GM21360 (cell line): ENCODE measurements around the gene AP1B1.

Source experiments
- ATAC-seq: cut with Tn5 transposase; IDR thresholded peaks from one replicate; pipeline ENCODE4 v1.9.1; 2021; ENCODE audit warnings: mild to moderate bottlenecking, moderate library complexity; ENCODE audit not compliant: unreplicated experiment

The AP1B1 gene

GRCh38 chr22:29314537-29315285, 73.7 kb downstream of the AP1B1 start:
- no peak for ATAC-seq

DNA sequence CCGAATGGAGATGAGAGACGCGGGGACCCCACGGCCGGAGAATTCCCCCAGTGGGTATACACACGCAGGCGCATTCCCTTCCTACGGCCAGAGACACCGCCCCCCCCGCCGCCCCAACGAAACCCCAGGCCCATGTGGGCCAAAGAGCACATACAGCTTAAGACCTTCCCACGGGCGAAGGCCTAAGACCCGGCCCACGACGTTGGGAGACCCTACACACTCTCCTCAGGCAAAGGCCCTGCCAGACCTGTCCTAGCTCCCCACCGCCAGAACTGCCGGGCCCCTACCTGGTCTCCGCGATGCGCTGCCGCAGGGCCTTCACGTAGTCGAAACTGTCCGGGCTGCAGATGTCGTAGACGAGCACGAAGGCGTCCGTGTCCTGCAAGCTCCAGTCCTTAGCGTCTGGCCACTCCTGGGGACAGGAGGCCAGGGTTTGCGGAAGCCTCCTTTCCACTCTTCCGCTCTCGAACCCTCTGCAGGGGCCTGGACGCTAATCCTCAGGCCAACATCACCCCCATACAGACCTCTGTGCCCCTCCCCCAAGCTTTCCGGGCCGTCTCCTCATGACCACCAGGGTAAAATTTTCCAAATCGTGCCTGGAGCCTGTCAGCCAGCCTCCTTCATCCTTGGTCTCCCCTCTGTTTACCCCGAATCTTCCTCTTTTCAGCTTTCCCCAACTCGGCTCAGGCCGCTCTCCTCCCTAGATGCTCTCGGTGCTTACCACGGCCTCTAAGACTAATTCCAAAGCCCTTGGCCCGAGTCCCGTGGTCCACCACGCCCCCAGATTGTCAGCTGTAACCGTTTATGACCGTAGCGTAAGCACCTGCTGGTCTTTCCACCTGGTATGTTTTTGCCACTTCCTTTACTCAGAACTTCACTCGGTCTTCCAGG, 74.5 kb downstream of the AP1B1 start:
- no peak for ATAC-seq

DNA sequence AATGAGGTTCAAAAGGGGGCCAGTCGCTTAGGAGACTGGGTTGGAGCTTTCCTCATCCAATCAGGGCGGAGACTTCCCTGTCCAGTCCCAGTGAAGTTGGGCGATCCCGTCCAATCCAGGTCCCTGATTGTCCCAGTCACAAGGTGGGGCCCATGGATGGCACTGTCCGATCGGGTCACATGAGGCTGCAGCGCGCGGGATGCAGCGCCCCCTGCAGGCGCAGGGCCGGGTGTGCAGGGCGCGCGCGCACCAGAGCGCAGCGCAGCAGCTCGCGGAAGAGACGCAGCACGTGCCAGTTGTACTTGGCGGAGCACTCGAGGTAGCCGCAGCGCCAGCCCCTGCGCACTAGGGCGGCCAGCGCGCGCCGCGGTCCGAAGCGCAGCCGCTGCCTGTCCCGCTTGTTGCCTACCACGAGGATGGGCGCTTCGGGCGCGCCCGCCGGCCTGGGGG, 75.2 kb downstream of the AP1B1 start:
- no peak for ATAC-seq

- no peak for ATAC-seq
These were observed 75.9 kb downstream of the AP1B1 start for GRCh38 chr22:29312218-29313125.

DNA sequence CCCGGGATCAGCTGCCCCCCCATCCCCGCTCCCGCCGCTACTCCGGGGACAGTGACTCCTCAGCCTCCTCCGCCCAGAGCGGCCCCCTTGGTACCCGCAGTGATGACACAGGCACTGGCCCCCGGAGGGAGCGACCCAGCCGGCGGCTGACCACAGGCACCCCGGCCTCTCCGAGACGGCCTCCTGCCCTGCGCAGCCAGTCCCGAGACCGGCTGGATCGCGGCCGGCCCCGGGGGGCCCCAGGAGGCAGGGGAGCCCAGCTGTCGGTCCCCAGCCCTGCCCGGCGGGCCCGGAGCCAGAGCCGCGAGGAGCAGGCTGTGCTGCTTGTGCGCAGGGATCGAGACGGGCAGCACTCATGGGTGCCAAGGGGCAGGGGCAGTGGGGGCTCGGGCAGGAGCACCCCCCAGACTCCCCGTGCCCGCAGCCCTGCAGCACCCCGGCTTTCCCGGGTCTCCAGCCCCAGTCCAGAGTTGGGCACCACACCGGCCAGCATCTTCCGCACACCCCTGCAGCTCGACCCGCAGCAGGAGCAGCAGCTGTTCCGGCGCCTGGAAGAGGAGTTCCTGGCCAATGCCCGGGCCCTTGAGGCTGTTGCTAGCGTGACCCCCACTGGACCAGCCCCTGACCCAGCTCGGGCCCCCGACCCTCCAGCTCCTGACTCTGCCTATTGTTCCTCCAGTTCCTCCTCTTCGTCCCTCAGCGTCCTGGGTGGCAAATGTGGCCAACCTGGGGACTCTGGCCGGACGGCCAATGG, 76.7 kb downstream of the AP1B1 start:
- no peak for ATAC-seq

- ATAC-seq, result no peak
These were observed 77.5 kb downstream of the AP1B1 start for GRCh38 chr22:29310863-29311339.

GRCh38 chr22:29310065-29310862, 78.1 kb downstream of the AP1B1 start:
- no peak for ATAC-seq

GRCh38 chr22:29309332-29310064, 78.9 kb downstream of the AP1B1 start:
- no peak for ATAC-seq

DNA sequence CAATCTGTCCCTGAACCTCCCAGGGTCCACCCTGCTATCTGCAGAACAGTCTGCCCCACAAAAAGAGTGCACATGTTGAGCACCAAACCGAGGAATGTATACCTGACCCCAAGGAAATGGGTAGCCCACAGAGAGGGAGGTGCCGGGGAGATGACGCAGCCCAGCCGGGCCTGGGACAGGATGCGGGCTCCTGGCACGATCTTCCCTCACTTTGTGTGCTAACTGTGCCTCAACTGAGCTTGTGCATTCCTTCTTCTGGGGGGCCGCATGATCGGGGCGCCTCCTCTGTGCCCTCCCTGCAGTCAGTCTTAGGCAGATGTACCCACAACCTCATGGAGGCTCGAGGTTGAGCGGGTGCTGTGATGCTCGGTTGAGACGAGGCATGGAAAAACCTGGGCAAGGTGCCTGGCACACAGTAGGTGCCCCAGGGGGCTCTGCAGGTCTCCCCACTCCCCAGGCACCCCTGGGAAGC, 79.5 kb downstream of the AP1B1 start:
- no peak for ATAC-seq

DNA sequence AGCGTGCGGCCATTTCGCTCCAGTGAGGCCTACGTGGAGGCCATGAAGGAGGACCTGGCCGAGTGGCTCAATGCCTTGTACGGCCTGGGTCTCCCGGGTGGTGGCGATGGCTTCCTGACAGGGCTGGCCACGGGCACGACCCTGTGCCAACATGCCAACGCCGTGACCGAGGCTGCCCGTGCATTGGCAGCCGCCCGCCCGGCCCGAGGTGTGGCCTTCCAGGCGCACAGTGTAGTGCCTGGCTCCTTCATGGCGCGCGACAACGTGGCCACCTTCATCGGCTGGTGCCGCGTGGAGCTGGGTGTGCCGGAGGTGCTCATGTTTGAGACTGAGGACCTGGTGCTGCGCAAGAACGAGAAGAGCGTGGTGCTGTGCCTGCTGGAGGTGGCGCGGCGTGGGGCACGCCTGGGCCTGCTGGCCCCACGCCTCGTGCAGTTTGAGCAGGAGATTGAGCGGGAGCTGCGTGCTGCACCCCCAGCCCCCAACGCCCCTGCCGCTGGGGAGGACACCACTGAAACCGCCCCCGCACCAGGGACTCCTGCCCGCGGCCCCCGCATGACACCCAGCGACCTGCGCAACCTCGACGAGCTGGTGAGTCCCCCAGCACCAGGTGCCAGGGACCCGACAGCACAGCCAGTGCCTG, 80.1 kb downstream of the AP1B1 start:
- no peak for ATAC-seq

GRCh38 chr22:29307596-29308147, 80.7 kb downstream of the AP1B1 start:
- no peak for ATAC-seq

DNA sequence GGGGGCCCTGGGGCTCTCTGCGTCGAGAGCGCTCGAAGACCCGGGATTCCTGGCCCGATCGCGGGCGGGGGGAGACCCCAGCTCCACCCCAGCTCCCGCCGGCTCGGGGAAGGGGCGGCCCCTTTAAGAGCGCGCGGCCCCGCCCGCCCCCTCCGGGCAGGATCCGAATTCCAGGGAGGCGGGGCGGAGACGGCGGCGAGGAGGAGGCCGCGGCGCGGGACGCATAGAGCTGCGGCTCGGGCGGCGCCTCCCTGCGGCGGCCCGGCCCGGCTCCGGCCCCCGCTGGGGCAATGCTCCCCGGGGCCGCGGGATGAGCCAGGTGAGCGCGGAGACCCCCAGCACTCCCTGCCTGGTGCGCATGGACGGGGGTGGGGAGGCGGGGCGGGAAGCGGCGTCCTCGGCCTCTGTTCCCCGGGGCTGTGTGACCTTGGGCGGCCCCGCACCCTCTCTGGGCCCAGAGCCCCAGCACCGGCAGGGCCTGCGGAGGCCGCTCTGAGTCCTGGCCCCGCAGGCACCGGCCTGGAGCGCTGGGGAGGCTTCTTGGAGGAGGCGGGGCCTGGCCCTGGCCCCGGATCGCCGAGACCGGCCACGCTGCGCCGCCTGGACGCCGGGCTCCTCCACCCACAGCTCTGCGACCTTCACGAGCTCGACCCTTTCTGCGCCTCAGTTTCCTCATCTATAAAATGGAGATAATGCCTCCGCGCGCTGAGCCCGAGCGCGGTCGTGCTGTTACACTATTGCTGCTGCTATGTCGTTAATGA, 81.4 kb downstream of the AP1B1 start:
- ATAC-seq, result no peak

DNA sequence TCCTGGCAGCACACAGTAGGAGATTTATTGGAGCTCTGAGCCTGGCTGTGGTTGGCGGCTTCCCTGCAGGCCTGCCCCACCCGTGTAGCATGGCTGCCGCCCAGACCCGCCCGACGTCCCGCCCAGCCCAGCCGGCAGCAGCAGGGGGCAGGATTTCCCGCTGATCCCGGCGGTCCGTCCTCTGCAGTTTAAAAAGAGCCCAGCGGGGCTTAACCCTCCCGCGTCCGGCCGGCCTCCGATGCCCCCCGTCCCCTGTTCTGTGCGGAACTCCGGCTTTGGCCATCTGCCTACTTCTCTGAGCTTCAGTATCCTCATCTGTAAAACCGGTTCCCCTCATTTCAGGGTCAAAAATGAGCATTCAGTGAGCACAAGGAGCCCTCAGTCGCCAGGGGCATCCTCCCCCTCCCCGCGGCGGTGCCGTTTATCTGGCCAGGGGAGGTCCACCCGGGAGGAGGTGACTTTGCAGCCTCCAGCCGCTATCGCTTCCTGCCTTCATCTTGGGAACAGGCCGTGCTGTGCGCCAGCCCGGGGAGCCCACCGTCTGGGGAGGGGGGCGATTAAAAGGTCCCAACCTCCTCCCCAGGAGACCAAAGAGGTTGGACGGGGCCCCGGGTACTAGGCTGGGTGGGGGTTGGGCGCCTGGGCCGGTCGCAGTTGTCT, 82.1 kb downstream of the AP1B1 start, which contains the start of gene GAS2L1:
GAS2L1 (plus strand) TSS at position 476 of the 660 bp plus-strand sequence. CDS start 1,456 bp downstream, outside the sequence.
- ATAC-seq, result no peak

DNA sequence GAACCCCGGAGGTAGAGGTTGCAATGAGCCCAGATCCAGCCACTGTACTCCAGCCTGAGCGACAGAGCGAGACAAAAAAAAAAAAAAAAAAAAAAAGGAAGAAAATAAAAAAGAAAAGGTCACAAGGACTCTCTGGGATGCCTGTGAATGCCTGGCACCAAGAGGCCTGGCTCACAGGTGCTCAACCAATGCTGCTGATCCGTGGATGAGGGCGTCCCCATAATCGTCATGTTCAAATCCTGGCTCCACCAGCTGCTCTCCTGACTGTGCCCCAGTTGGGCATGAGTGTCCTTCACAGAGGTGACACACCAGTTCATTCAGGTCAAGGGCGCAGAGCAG, 82.6 kb downstream of the AP1B1 start:
- no peak for ATAC-seq

DNA sequence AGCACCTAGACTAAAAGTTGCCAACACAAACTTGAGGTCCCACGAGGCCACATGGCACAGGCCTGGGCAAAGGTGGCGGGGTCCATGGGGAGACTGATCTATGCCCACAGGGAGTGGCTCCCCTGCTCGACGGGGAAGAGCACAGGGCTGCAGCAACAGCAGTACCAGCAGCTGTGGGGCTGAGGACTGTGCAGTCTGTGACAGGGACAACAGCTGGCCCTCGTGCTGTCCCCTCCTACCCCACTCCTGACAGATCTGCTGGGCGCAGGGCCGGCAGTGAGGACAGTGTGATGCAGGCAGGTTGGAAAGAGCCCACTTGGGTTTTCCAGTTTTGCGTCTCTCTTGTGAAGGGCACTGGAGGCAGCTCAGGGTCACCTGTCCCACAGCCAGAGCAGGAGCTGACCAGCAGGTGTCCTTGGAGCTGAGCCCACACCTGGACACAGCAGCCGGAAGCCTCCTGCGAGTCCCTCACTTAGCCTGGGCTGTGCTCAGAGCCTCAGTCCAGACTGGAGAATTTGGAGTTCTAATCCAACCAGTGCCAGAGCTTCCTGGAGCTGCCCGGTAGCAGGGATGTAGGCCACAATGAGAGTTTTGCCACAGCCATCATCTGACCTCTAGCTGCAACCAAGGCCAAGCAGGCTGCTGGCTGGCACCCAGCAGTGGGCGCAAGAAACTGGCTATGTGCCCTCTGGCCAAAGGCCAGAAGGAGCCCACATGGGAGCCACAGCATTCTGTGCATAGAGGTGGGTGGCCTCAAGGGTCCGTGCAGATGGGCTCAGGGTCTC, 85.5 kb downstream of the AP1B1 start:
- ATAC-seq, result no peak

DNA sequence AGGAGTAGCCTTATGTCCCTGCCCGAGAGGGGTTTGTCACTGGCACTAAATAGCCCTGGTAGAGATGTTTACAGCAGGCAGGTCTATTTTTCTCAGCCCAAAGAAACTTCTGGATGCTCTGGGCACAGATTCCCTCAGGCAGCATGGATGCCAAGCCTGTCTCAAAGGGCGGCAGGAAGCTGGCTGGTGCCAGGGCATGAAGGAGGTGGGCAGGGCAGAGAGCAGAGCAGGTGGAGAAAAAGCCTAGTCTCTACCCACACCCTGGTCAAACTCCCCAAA, 86.0 kb downstream of the AP1B1 start:
- ATAC-seq, result no peak
